Measurements from ENCODE around the gene NOX4. TPM values are rescaled to one million over a fixed set of nuclear protein-coding genes. Genes with fewer than 3 reads are reported as not detected.

NOX4 gene
- 10 to 100 TPM; 20.8 to 29.6 TPM for total RNA-seq
- long read RNA-seq, donor 1, partial matches to known transcripts: 2 of 14 reads
- long read RNA-seq, donor 1, other reads (novel, unspliced or antisense): 10 of 14 reads
- long read RNA-seq, donor 2, transcript NOX4-201 (18 exons, 2,388 nt): major isoform, 11 of 39 reads
- long read RNA-seq, donor 2, partial matches to known transcripts: 5 of 39 reads
- long read RNA-seq, donor 2, other reads (novel, unspliced or antisense): 20 of 39 reads

- intact Hi-C loops (cut with DNase I): no loop called here
- DNase-seq (ENCODE audit: low spot score): peak; percentile 87
Observed at GRCh38 chr11:89490981-89491690, at the start of gene NOX4. NOX4 (minus strand) TSS chr11:89491375; CDS start chr11:89491246, 129 bp downstream.

GRCh38 chr11:89540826-89541225 lies 49.7 kb upstream of the NOX4 start:
- intact Hi-C loops (cut with DNase I): no loop called here
- no peak for DNase-seq (ENCODE audit: low spot score)

DNA sequence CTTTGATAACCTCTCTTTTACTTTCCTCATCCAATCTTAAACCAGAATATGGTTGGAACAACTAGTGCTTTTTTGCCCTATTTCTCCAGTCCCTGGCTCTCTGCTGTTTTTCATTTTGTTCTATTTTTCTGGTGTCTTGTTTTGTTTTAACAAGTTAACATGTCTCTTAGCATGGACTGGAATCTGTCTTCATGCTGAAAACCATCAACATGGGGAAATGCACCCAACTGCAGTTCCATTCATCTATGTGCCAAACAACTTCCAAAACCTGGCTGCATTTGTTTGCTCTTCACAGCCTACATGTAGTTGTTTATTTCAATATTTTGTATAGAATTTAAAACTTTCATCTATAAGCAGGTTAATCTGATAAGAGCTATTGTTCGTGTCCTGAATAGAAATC lies 46.8 kb upstream of the NOX4 start:
- intact Hi-C loops (cut with DNase I): no loop called here
- DNase-seq (ENCODE audit: low spot score): no peak

GRCh38 chr11:89536926-89537325 lies 45.8 kb upstream of the NOX4 start:
- DNase-seq (ENCODE audit: low spot score): no peak
- intact Hi-C loops (cut with DNase I): no loop called here

DNA sequence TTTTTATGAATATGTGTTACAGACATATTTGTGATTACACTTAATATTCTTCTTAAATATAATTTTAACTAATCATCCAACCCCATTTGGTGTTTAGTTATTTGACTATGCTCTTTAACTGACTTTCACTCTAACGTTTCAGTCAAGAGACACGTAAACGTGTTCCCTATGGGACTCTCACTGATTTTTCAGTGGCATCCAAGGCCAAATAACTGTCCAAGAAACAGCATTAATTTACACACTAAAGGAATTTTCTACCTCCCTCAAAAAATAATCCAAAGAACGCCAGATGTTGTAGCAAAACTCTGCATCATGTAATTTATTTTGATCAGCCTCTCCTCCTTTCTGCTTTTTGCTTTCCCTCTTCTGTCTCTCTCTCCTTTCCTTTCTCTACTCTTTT lies 44.0 kb upstream of the NOX4 start:
- intact Hi-C loops (cut with DNase I): no loop called here
- no peak for DNase-seq (ENCODE audit: low spot score)

DNA sequence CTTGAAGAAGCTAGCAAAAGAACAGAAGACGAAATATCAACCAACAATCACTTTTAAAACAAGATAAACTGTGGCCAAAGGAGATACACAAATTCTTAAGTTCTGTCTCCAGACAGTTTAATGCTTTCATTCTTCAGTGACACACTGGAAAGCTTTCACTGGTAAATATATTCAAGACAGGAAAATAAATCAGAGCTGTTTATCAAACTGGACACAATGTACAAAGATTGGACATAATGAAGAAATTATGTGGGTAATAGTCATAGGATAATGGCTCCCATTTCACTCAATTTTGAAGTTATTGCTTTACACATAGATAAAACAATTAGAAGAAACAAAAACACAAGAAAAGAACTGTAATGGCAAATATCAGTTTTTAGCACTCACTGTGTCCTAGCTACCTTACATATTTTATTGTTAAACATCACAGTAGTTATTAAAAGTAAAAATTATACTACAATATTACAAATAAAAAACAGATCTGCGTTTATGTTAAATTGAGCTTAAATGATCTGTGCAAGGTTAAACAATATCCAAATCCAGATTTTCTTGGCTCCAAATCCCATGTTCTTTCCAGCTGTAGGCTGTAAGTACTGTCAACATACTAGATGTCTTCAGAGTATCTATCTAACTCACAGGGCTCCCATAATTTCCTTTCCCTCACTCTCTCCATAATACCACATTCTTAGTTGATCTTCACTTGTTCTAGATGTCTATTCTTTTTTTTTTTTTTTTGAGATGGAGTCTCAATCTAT lies 38.6 kb upstream of the NOX4 start:
- intact Hi-C loops (cut with DNase I): no loop called here
- no peak for DNase-seq (ENCODE audit: low spot score)

GRCh38 chr11:89521792-89522191 lies 30.6 kb upstream of the NOX4 start:
- intact Hi-C loops (cut with DNase I): no loop called here

DNA sequence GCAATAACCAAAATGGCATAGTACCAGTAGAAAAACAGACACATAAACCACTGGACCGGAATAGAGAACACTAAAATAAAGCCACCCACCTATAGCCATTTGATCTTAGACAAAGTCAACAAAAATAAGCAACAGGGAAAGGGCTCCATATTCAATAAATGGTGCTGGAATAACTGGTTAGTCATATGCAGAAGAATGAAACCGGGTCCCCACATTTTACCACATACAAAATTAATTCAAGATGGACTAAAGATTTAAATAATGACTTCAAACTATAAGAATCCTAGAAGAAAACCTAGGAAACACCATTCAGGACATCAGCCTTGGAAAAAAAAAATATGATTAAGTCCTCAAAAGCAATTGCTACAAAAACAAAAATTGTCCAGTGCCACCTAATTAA lies 30.1 kb upstream of the NOX4 start:
- DNase-seq (ENCODE audit: low spot score): no peak
- intact Hi-C loops (cut with DNase I): no loop called here

More at GRCh38 chr11:89521792-89522191, 30.6 kb upstream of the NOX4 start:
- DNase-seq (ENCODE audit: low spot score): no peak

DNA sequence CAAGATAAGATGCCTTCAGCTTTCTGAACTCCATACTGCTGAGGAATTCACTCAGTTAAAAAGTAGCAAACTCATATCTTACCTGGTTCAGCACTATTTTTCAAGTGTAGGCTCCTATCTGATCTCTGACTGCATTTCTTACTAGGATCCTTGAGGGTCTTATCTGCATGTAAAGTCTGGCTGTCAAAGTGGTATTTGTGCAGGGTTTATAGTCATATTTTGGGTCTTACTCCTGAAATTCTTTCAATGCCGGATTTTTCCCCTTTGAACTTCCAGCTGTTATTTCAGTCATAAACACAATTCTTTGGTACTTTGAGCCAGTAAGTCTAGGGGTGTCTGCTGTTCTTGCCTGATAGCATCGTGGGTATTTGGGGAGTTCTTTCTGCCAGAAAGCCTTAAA lies 25.3 kb upstream of the NOX4 start:
- intact Hi-C loops (cut with DNase I): no loop called here
- no peak for DNase-seq (ENCODE audit: low spot score)

GRCh38 chr11:89508544-89508943 lies 17.4 kb upstream of the NOX4 start:
- intact Hi-C loops (cut with DNase I): no loop called here

DNA sequence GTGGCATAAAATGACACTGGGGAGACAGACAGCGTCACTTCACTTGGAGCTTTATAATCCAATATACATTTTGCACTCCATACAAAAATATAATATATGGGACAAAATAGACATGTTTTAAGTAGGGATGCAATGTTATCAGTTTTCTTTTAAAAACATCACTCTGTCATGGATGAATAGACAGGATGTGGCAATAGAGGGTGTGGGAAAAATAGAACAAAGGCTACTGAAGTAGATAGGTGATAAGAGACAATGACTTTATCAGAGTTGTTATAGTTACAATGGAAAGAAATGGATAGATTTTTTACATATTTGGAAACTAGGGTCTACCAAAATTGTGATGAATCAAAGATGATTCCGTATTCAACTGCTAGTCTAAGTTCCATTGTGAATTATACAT lies 13.1 kb upstream of the NOX4 start:
- DNase-seq (ENCODE audit: low spot score): no peak
- intact Hi-C loops (cut with DNase I): no loop called here

More at GRCh38 chr11:89508544-89508943, 17.4 kb upstream of the NOX4 start:
- no peak for DNase-seq (ENCODE audit: low spot score)

DNA sequence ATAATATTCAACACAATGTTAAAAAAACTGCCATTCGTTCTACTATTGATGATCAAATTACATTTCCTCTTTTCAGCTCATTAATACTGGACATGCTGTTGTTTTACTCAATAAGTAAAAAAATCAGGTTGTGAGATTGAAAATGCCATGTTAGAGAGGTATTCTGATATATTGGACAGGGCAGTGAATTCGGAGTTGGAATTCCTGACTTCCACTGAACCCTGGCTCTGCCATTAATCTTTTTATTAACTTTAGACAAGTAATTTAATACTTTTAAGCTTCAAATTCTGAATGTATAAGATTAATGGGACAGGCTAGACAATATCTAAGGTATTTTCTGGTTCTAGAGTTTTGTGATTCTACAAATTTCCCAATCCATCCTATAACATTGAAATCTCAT lies 12.2 kb upstream of the NOX4 start:
- DNase-seq (ENCODE audit: low spot score): no peak
- intact Hi-C loops (cut with DNase I): no loop called here

- no peak for DNase-seq (ENCODE audit: low spot score)
- intact Hi-C loops (cut with DNase I): no loop called here
Observed at GRCh38 chr11:89502301-89502700, 11.1 kb upstream of the NOX4 start.

GRCh38 chr11:89500336-89500735 lies 9.2 kb upstream of the NOX4 start:
- intact Hi-C loops (cut with DNase I): no loop called here
- DNase-seq (ENCODE audit: low spot score): no peak

DNA sequence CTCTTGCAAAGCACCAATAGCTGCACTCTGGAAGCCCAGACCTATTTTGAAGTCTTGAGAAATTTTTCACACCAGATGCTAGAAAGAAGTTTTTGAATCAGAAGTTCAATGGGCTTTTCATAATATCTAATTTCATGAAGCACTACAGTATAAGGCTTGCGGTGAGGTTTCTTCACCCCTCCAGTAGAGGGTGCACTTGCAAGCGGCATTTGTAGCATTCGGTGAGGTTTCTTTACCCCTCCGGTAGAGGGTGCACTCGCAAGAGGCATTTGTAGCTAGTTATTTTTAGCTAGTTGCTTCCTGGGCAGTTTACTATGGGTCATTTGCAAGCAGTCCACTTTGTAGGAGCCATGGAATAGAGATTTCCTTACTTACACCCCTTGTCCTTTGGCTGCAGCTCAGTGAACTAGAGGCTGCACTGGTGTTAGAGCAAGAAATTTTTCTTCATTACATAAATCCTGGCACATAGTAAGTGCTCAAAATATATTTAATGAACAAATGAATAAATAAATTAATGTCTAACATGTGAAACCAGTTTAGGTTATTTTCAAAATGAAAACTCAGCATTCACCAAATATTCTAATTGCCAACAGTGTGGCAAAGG lies 7.8 kb upstream of the NOX4 start:
- no peak for DNase-seq (ENCODE audit: low spot score)
- intact Hi-C loops (cut with DNase I): no loop called here

- peak; percentile 75 for DNase-seq (ENCODE audit: low spot score)
- intact Hi-C loops (cut with DNase I): no loop called here
Observed at GRCh38 chr11:89495951-89496350, 4.8 kb upstream of the NOX4 start.

DNA sequence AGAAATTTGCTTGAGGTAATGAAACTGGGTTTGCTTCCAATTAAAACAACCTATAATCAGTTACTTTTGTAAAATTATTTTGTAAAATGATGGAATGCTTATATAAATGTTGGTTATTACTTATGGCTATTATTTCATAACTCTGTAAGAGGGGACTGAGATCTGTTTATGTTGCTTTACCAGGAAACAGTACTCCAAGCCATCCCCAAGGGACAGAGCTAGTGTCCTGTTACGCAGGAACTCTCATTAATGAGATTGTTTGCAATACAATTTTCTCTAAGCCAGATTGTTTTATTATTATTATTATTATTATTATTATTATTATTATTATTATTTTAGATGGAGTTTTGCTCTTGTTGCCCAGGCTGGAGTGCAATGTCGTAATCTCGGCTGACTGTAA lies 2.3 kb upstream of the NOX4 start:
- intact Hi-C loops (cut with DNase I): no loop called here
- DNase-seq (ENCODE audit: low spot score): no peak

DNA sequence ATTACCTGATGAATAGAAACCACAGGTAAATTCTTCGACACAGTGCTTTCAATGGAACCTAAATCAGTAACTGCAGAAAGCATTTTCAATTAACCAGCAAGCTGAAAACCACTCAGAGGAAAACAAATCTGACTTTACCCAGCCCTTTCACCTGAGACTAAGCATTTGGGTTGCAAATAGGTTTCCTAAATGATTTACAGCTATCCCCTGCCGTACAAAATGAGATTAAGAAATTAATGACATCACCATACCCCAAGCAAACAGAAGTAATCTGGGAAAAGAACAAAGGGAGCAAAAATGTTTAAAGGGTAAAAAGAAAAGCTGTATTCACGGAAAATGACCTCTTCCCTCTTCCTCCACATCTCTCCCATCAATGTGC lies 584 bp downstream of the NOX4 start:
- intact Hi-C loops (cut with DNase I): no loop called here
- DNase-seq (ENCODE audit: low spot score): no peak

GRCh38 chr11:89489930-89490329 lies 1.2 kb downstream of the NOX4 start:
- intact Hi-C loops (cut with DNase I): no loop called here
- DNase-seq (ENCODE audit: low spot score): no peak

DNA sequence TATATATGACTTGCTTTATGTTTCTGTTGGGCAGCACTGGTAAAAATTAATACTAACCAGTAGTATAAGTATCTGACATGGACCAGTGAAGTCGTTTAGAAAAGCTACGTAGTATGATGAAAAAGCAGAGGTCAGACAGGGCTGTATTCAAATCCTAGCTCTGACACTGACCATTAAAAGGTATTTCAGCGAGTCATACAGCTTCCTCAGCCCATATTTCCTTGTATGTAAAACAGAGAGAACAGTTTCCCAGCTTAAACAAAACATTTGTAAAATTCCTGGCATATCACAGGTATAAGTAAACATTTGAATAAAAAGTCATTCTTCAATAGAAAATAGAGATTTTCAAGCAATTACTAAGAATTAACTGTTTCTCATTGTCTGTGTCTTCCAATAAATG lies 4.2 kb downstream of the NOX4 start:
- intact Hi-C loops (cut with DNase I): no loop called here
- no peak for DNase-seq (ENCODE audit: low spot score)

All from posterior vena cava (tissue), 2 donors.